Keratinocyte (primary cell): Measurements from ENCODE around the gene SLC6A7. TPM values are rescaled to one million over a fixed set of nuclear protein-coding genes. Genes with fewer than 3 reads are reported as not detected.
A peak's percentile ranks its signal among the peaks of the same experiment; 100 is the strongest.

Experiments used
- DNase-seq: peaks from one replicate; pipeline ENCODE4 v3.0.0-alpha.2; 2011; ENCODE audit warnings: low read depth, missing footprints, low spot score
- FAIRE-seq: peaks from 2 replicates; lab custom pipeline; 2011; peaks lifted over from hg19 to GRCh38; lab: Jason Lieb, UNC
- H2AFZ ChIP-seq: 2 replicates; pipeline ENCODE4 v1.6.0; 2012; ENCODE audit warnings: low read length, control low read depth, inconsistent platforms; ENCODE audit not compliant: control insufficient read depth
- H3K27ac ChIP-seq: 2 replicates; pipeline ENCODE4 v1.5.1; 2011; ENCODE audit warnings: low read length; ENCODE audit not compliant: control insufficient read depth, insufficient read depth
- H3K27me3 ChIP-seq: 3 replicates; pipeline ENCODE4 v1.6.0; 2011; ENCODE audit warnings: low read length; ENCODE audit not compliant: control insufficient read depth, insufficient read depth; ENCODE audit errors: extremely low read depth
- H3K36me3 ChIP-seq, 2 experiments: 2 replicates in 1 of 2; 3 replicates in 1 of 2; pipeline ENCODE4 v1.5.1; 2011; ENCODE audit warnings: low read length in 2 of 2, mild to moderate bottlenecking in 1 of 2; ENCODE audit not compliant: control insufficient read depth in 2 of 2, insufficient read depth in 2 of 2; ENCODE audit errors: extremely low read depth in 1 of 2
- H3K4me1 ChIP-seq: 3 replicates; pipeline ENCODE4 v1.5.1; 2011; ENCODE audit warnings: low read length; ENCODE audit not compliant: control insufficient read depth, insufficient read depth; ENCODE audit errors: extremely low read depth
- H3K4me2 ChIP-seq: 3 replicates; pipeline ENCODE4 v1.6.0; 2011; ENCODE audit warnings: low read depth, low read length; ENCODE audit not compliant: control insufficient read depth, insufficient read depth; ENCODE audit errors: extremely low read depth
- H3K4me3 ChIP-seq, 3 experiments: fragments of 200-600 bp in 1 of 3; sonication (generic) in 1 of 3; 2 replicates in 2 of 3; 3 replicates in 1 of 3; pipeline ENCODE4 v1.5.1; 2011 to 2016; ENCODE audit warnings: low read length in 3 of 3, mild to moderate bottlenecking in 3 of 3, control low read depth in 2 of 3, inconsistent platforms in 1 of 3, low read depth in 1 of 3, mixed read lengths in 1 of 3, mixed run types in 1 of 3, moderate library complexity in 1 of 3; ENCODE audit not compliant: control insufficient read depth in 2 of 3, insufficient read depth in 2 of 3; ENCODE audit errors: extremely low read depth in 1 of 3
- H3K79me2 ChIP-seq: 2 replicates; pipeline ENCODE4 v1.6.0; 2012; ENCODE audit warnings: low read length; ENCODE audit not compliant: control insufficient read depth, insufficient read depth
- H3K9ac ChIP-seq: 3 replicates; pipeline ENCODE4 v1.6.0; 2011; ENCODE audit warnings: low read length; ENCODE audit not compliant: control insufficient read depth, insufficient read depth; ENCODE audit errors: extremely low read depth
- H3K9me1 ChIP-seq: 3 replicates; pipeline ENCODE4 v1.6.0; 2011; ENCODE audit warnings: low read length; ENCODE audit not compliant: control insufficient read depth, insufficient read depth; ENCODE audit errors: extremely low read depth
- H3K9me3 ChIP-seq: 2 replicates; pipeline ENCODE4 v1.5.1; 2012; ENCODE audit warnings: low read depth, low read length; ENCODE audit not compliant: control insufficient read depth
- H4K20me1 ChIP-seq: 3 replicates; pipeline ENCODE4 v1.6.0; 2011; ENCODE audit warnings: low read length; ENCODE audit not compliant: control insufficient read depth, insufficient read depth; ENCODE audit errors: extremely low read depth
- EZH2 ChIP-seq: IDR thresholded peaks from one replicate; pipeline ENCODE4 v1.6.1; 2012; ENCODE audit warnings: inconsistent platforms, mild to moderate bottlenecking, low read length, moderate library complexity
- dilution Hi-C: fragments of 300-500 bp; cut with MboI; formaldehyde crosslinking; loops from one replicate; pipeline ENCODE4 v1.7.0; 2020; ENCODE audit warnings: low sequenced_read_pairs; ENCODE audit not compliant: extremely low pct_ligation_motif_present
- polyA plus RNA-seq, 5 experiments: library from polyadenylated mRNA; depleted of rRNA in 3 of 5; stranded (reverse) in 3 of 5; stranded (forward) in 1 of 5; unstranded in 1 of 5; fragments of >200 nt; gene quantifications; 1 replicate in 1 of 5; 2 replicates in 3 of 5; 3 replicates in 1 of 5; pipeline versions ENCODE4 v1.2.1 to v1.2.3, GENCODE V29; 2011 to 2012; ENCODE audit warnings: missing spikeins in 2 of 5, low read depth in 1 of 5, low replicate concordance in 1 of 5
- TF ChIP-seq, protein P1 (sequence below), 3 experiments: IDR thresholded peaks in 1 of 3; conservative IDR thresholded peaks in 1 of 3; optimal IDR thresholded peaks in 1 of 3; 2 replicates in 2 of 3; 3 replicates in 1 of 3; pipeline versions ENCODE3 to v1.5.1; 2011; ENCODE audit warnings: low read length in 3 of 3, mild to moderate bottlenecking in 3 of 3, moderate library complexity in 2 of 3, control low read depth in 1 of 3, inconsistent platforms in 1 of 3; ENCODE audit not compliant: insufficient read depth in 2 of 3; ENCODE audit errors: extremely low read depth in 1 of 3

SLC6A7 gene
- polyA plus RNA-seq, 1 donor (not counting 4 experiments of a cell fraction or from before 2014, with no cell fraction given) = not detected

DNA sequence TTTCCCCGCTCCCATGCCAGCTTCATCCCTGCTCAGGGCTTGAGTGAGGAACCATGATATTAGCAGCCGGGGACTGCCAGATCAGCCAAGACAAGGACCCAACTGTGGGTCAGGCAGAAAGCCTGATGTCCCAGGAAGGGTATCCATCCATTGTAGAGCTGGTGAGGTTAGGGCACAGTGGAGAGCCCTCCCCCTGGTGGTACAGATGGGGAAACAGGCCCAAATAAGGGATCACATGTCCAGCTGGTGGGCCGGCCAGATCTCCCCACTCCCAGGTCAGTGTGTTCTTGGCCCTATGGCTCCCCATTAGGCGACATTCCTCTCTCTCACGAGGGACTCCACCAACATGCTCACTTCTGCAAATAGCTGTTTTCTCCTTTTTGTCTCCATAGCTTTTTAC, 14.3 kb upstream of the SLC6A7 start:
- FAIRE-seq (no peak), DNase-seq (no peak)
- no peaks in the 10 kb centered on the region for H3K9me3 ChIP-seq
- peaks cover 12% of the 10 kb centered on the region for H3K27me3 ChIP-seq
- no peak overlapping the region for H3K27ac ChIP-seq
- H3K4me2 ChIP-seq = no peak overlapping the region
- H3K9me1 ChIP-seq = peaks cover 2% of the 10 kb centered on the region
- dilution Hi-C loops = no loop called here
- H3K4me3 ChIP-seq = no peak overlapping the region
- no peak overlapping the region for H3K9ac ChIP-seq
- TF ChIP-seq, protein P1, sequence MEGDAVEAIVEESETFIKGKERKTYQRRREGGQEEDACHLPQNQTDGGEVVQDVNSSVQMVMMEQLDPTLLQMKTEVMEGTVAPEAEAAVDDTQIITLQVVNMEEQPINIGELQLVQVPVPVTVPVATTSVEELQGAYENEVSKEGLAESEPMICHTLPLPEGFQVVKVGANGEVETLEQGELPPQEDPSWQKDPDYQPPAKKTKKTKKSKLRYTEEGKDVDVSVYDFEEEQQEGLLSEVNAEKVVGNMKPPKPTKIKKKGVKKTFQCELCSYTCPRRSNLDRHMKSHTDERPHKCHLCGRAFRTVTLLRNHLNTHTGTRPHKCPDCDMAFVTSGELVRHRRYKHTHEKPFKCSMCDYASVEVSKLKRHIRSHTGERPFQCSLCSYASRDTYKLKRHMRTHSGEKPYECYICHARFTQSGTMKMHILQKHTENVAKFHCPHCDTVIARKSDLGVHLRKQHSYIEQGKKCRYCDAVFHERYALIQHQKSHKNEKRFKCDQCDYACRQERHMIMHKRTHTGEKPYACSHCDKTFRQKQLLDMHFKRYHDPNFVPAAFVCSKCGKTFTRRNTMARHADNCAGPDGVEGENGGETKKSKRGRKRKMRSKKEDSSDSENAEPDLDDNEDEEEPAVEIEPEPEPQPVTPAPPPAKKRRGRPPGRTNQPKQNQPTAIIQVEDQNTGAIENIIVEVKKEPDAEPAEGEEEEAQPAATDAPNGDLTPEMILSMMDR (optimal IDR thresholded peaks at IDR 0.05 in 1 of 3, IDR thresholded peaks at IDR 0.05 in 1 of 3, conservative IDR thresholded peaks at IDR 0.05 in 1 of 3; ENCODE audit: extremely low read depth in 1 of 3, insufficient read depth in 2 of 3, low read length in 3 of 3) = peak; percentile 53 to 68 (median 53)
- TF ChIP-seq EZH2 = no peak
- H3K4me1 ChIP-seq = no peaks in the 10 kb centered on the region
- H4K20me1 ChIP-seq = no peaks in the 10 kb centered on the region
- H3K79me2 ChIP-seq = no peaks in the 10 kb centered on the region
- no peak overlapping the region for H2AFZ ChIP-seq
- no peaks in the 10 kb centered on the region for H3K36me3 ChIP-seq

DNA sequence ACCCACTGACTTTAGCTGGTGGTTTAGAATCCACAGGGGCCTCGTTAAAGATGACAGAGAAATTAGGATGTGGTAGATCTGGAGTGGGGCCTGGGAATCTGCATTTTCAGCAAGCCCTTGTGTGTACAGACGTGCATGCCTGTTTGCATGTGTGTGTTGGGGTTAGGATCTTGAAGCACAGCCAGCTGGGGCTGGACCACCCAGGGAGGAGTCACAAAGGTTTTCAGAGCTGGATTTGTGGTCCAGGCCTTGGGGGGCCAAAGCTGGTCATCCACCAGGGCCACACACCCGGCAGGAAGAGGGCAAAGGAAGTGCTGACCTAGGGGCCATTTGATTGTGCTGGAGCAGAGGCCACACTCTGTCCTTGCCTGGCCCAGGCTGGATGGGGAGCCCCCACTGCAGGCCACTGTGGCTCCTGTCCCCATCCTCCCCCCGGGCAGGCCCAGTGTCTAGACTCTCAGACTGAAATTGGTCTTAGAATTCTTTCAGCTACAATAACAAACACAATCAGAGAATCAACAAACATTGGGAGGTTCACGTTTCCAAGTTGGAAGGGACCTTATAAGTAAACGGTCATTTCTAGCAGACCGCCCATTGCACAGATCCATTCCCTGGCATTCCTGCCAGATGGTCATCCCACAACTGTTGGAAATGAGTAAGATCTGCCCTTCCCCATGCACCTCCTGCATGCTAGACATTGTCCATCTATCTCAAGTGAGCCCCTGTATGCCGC, 13.0 kb upstream of the SLC6A7 start:
- no peak overlapping the region for H2AFZ ChIP-seq
- DNase-seq (no peak), FAIRE-seq (no peak)
- H3K9me3 ChIP-seq = no peaks in the 10 kb centered on the region
- no peak overlapping the region for H3K27ac ChIP-seq
- no peaks in the 10 kb centered on the region for H4K20me1 ChIP-seq
- H3K4me1 ChIP-seq = no peaks in the 10 kb centered on the region
- H3K9me1 ChIP-seq = no peaks in the 10 kb centered on the region
- no peaks in the 10 kb centered on the region for H3K79me2 ChIP-seq
- peaks cover 7% of the 10 kb centered on the region for H3K27me3 ChIP-seq
- no peak overlapping the region for H3K9ac ChIP-seq
- H3K36me3 ChIP-seq = no peaks in the 10 kb centered on the region
- H3K4me3 ChIP-seq = no peak overlapping the region
- no peak overlapping the region for H3K4me2 ChIP-seq
- TF ChIP-seq, protein P1 (optimal IDR thresholded peaks at IDR 0.05 in 1 of 3, IDR thresholded peaks at IDR 0.05 in 1 of 3, conservative IDR thresholded peaks at IDR 0.05 in 1 of 3; ENCODE audit: extremely low read depth in 1 of 3, insufficient read depth in 2 of 3, low read length in 3 of 3) = no peak
- TF ChIP-seq EZH2 = no peak
- dilution Hi-C loops = no loop called here
